GM21526 (cell line): ENCODE measurements around the gene POU6F2.
"Not testable (repeated sequence)": the region's sequence is repeated elsewhere in the genome, so short reads cannot be mapped to it uniquely, and the experiment has no call there.

Experiments used
- ATAC-seq: cut with Tn5 transposase; IDR thresholded peaks from one replicate; pipeline ENCODE4 v1.9.1; 2021; ENCODE audit warnings: moderate library complexity; ENCODE audit not compliant: unreplicated experiment, low FRiP score

POU6F2 gene

GRCh38 chr7:39376881-39377280, 399.2 kb downstream of the POU6F2 start:
- ATAC-seq: not testable (repeated sequence)

- no peak for ATAC-seq
Observed at GRCh38 chr7:39379416-39379815, 401.7 kb downstream of the POU6F2 start.

GRCh38 chr7:39383136-39383535, 405.4 kb downstream of the POU6F2 start:
- ATAC-seq: no peak

- ATAC-seq: no peak
Observed at GRCh38 chr7:39384386-39384785, 406.7 kb downstream of the POU6F2 start.

- ATAC-seq: no peak
Observed at GRCh38 chr7:39386718-39387117, 409.0 kb downstream of the POU6F2 start.

GRCh38 chr7:39392151-39392550, 414.4 kb downstream of the POU6F2 start:
- no peak for ATAC-seq

- ATAC-seq: no peak
Observed at GRCh38 chr7:39394105-39394680, 416.5 kb downstream of the POU6F2 start.

- ATAC-seq: no peak
Observed at GRCh38 chr7:39399458-39399857, 421.7 kb downstream of the POU6F2 start.

GRCh38 chr7:39399986-39400385, 422.3 kb downstream of the POU6F2 start:
- no peak for ATAC-seq

GRCh38 chr7:39400836-39401235, 423.1 kb downstream of the POU6F2 start:
- ATAC-seq: no peak

- ATAC-seq: no peak
Observed at GRCh38 chr7:39402034-39402433, 424.3 kb downstream of the POU6F2 start.

- no peak for ATAC-seq
Observed at GRCh38 chr7:39404907-39405306, 427.2 kb downstream of the POU6F2 start.

GRCh38 chr7:39405581-39405980, 427.9 kb downstream of the POU6F2 start:
- ATAC-seq: no peak

- ATAC-seq: no peak
Observed at GRCh38 chr7:39406467-39406866, 428.8 kb downstream of the POU6F2 start.

GRCh38 chr7:39407137-39407536, 429.4 kb downstream of the POU6F2 start:
- no peak for ATAC-seq

- no peak for ATAC-seq
Observed at GRCh38 chr7:39407723-39408122, 430.0 kb downstream of the POU6F2 start.

- no peak for ATAC-seq
Observed at GRCh38 chr7:39408906-39409305, 431.2 kb downstream of the POU6F2 start.

- ATAC-seq: no peak
Observed at GRCh38 chr7:39410582-39410981, 432.9 kb downstream of the POU6F2 start.

- ATAC-seq: no peak
Observed at GRCh38 chr7:39413636-39414223, 436.0 kb downstream of the POU6F2 start.

- peak; percentile 86 for ATAC-seq
Observed at GRCh38 chr7:39414224-39415035, 436.7 kb downstream of the POU6F2 start.

GRCh38 chr7:39415091-39415787, 437.5 kb downstream of the POU6F2 start:
- ATAC-seq: no peak
